DND-41 (cell line): ENCODE results near the gene GLIS2.

Source experiments
- EZH2 ChIP-seq: IDR thresholded peaks from 3 replicates; pipeline ENCODE4 v1.6.1; 2012; ENCODE audit warnings: borderline replicate concordance, low read depth, mild to moderate bottlenecking, moderate library complexity, low read length, inconsistent platforms; ENCODE audit not compliant: severe bottlenecking
- TF ChIP-seq, protein P1 (sequence below): IDR thresholded peaks from 2 replicates; pipeline ENCODE4 v1.5.1; 2012; ENCODE audit warnings: borderline replicate concordance, low read length, moderate library complexity, mild to moderate bottlenecking; ENCODE audit not compliant: poor library complexity, severe bottlenecking; ENCODE audit errors: extremely low read depth

DNA sequence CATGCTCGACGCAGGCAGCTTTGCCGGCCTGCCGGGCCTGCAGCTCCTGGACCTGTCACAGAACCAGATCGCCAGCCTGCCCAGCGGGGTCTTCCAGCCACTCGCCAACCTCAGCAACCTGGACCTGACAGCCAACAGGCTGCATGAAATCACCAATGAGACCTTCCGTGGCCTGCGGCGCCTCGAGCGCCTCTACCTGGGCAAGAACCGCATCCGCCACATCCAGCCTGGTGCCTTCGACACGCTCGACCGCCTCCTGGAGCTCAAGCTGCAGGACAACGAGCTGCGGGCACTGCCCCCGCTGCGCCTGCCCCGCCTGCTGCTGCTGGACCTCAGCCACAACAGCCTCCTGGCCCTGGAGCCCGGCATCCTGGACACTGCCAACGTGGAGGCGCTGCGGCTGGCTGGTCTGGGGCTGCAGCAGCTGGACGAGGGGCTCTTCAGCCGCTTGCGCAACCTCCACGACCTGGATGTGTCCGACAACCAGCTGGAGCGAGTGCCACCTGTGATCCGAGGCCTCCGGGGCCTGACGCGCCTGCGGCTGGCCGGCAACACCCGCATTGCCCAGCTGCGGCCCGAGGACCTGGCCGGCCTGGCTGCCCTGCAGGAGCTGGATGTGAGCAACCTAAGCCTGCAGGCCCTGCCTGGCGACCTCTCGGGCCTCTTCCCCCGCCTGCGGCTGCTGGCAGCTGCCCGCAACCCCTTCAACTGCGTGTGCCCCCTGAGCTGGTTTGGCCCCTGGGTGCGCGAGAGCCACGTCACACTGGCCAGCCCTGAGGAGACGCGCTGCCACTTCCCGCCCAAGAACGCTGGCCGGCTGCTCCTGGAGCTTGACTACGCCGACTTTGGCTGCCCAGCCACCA lies 65.4 kb downstream of the GLIS2 start:
- TF ChIP-seq, protein P1, sequence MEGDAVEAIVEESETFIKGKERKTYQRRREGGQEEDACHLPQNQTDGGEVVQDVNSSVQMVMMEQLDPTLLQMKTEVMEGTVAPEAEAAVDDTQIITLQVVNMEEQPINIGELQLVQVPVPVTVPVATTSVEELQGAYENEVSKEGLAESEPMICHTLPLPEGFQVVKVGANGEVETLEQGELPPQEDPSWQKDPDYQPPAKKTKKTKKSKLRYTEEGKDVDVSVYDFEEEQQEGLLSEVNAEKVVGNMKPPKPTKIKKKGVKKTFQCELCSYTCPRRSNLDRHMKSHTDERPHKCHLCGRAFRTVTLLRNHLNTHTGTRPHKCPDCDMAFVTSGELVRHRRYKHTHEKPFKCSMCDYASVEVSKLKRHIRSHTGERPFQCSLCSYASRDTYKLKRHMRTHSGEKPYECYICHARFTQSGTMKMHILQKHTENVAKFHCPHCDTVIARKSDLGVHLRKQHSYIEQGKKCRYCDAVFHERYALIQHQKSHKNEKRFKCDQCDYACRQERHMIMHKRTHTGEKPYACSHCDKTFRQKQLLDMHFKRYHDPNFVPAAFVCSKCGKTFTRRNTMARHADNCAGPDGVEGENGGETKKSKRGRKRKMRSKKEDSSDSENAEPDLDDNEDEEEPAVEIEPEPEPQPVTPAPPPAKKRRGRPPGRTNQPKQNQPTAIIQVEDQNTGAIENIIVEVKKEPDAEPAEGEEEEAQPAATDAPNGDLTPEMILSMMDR, result no peak
- TF ChIP-seq EZH2, result no peak
